Fibroblast of upper back skin (primary cell): Measurements from ENCODE around the gene AADACL3.

ENCODE experiments used
- DNase-seq: peaks from one replicate; pipeline ENCODE4 v3.0.0-alpha.2; 2013

AADACL3 gene

GRCh38 chr1:12769976-12770505 is 54.1 kb downstream of the AADACL3 start:
- DNase-seq: no peak

- DNase-seq: no peak
Observed at GRCh38 chr1:12770620-12771019, 54.7 kb downstream of the AADACL3 start.

- no peak for DNase-seq
Observed at GRCh38 chr1:12771186-12771585, 55.3 kb downstream of the AADACL3 start.

GRCh38 chr1:12772520-12772919 is 56.6 kb downstream of the AADACL3 start:
- no peak for DNase-seq

GRCh38 chr1:12773438-12773837 is 57.5 kb downstream of the AADACL3 start, which contains the start of gene PRAMEF12:
Gene PRAMEF12, plus strand, starts transcription at chr1:12773738. Its CDS starts 1,130 bp downstream, at chr1:12774868.
- DNase-seq: no peak

- no peak for DNase-seq
Observed at GRCh38 chr1:12774801-12775345, 59.0 kb downstream of the AADACL3 start.

GRCh38 chr1:12775443-12775842 is 59.5 kb downstream of the AADACL3 start:
- no peak for DNase-seq

GRCh38 chr1:12776801-12777557 is 61.1 kb downstream of the AADACL3 start:
- DNase-seq: no peak
